Activated CD8-positive, alpha-beta memory T cell treated with anti-CD3 and anti-CD28 coated beads, Interleukin-2, amount 10 ng/mL, durations not matched to agents 7 days and 5 days (primary cell): ENCODE results near the gene BMF. TPM values are rescaled to one million over a fixed set of nuclear protein-coding genes. Genes with fewer than 3 reads are reported as not detected.

ENCODE experiments used
- ATAC-seq: fragments of 150-1000 bp; cut with Tn5 transposase; one replicate; pipeline ENCODE4 v1.10.0; 2021; ENCODE audit warnings: moderate library complexity
- CTCF ChIA-PET: fragments of 350-600 bp; sonication (Branson Sonifier 250); formaldehyde crosslinking; loops from one replicate; lab custom pipeline; 2021; ENCODE audit warnings: antibody characterized with exemption; lab: Charles Lee
- DNase-seq: peaks from one replicate; pipeline ENCODE4 v3.0.0-alpha.2; 2020
- H3K27ac Mint-ChIP-seq: one replicate; pipeline ENCODE4 v1.8.0; 2021; ENCODE audit warnings: mild to moderate bottlenecking, mixed read lengths
- H3K27me3 Mint-ChIP-seq: one replicate; pipeline ENCODE4 v1.8.0; 2021; ENCODE audit warnings: mixed read lengths
- H3K36me3 Mint-ChIP-seq: one replicate; pipeline ENCODE4 v1.8.0; 2021; ENCODE audit warnings: mild to moderate bottlenecking, mixed read lengths
- H3K4me1 Mint-ChIP-seq: one replicate; pipeline ENCODE4 v1.8.0; 2021; ENCODE audit warnings: mixed read lengths
- H3K4me3 Mint-ChIP-seq: one replicate; pipeline ENCODE4 v1.8.0; 2021; ENCODE audit warnings: mild to moderate bottlenecking, moderate library complexity, mixed read lengths
- H3K9me3 Mint-ChIP-seq: one replicate; pipeline ENCODE4 v1.8.0; 2022; ENCODE audit warnings: low read depth, mixed read lengths
- total RNA-seq, 2 experiments: library from RNA; stranded (reverse); gene quantifications; one replicate each; pipeline ENCODE4 v1.2.3, GENCODE V29; 2021

The BMF gene
- total RNA-seq, 2 experiments from 2014 or later, result 3.6 to 13.0 TPM

GRCh38 chr15:40105517-40106202 lies 3.0 kb downstream of the BMF start:
- H3K4me1 Mint-ChIP-seq, result peaks cover 65% of the 10 kb centered on the region
- H3K27me3 Mint-ChIP-seq, result peaks cover 10% of the 10 kb centered on the region
- CTCF ChIA-PET, result interaction anchor here (0.8 to 22.2 kb wide), 26 partner anchors 9 to 322 kb away, joined by 3 to 324 read pairs (median 4); partner anchors contain the start of genes BUB1B, PLCB2 and SRP14
- H3K4me3 Mint-ChIP-seq, result no peak overlapping the region
- ATAC-seq (peak; percentile 6), DNase-seq (peak; percentile 60)
- H3K9me3 Mint-ChIP-seq, result no peaks in the 10 kb centered on the region
- H3K36me3 Mint-ChIP-seq, result no peaks in the 10 kb centered on the region
- peak overlapping the region; percentile 76 for H3K27ac Mint-ChIP-seq

GRCh38 chr15:40104865-40105516 lies 3.7 kb downstream of the BMF start:
- Mint-ChIP-seq H3K9me3 (no peaks in the 10 kb centered on the region), H3K36me3 (no peaks in the 10 kb centered on the region), H3K4me1 (peaks cover 72% of the 10 kb centered on the region), H3K27me3 (peaks cover 7% of the 10 kb centered on the region), H3K4me3 (peak overlapping the region; percentile 55), H3K27ac (peak overlapping the region; percentile 76)
- ATAC-seq (peak; percentile 61), DNase-seq (peak; percentile 84)
- CTCF ChIA-PET, result interaction anchor here (0.6 to 22.2 kb wide), 25 partner anchors 10 to 322 kb away, joined by 3 to 324 read pairs (median 6); partner anchors contain the start of genes BUB1B and SRP14

- H3K4me3 Mint-ChIP-seq, result no peak overlapping the region
- H3K27ac Mint-ChIP-seq, result no peak overlapping the region
- H3K27me3 Mint-ChIP-seq, result peaks cover 5% of the 10 kb centered on the region
- CTCF ChIA-PET, result interaction anchor here (0.6 to 22.2 kb wide), 24 partner anchors 11 to 321 kb away, joined by 3 to 324 read pairs (median 6); partner anchors contain the start of genes BUB1B and SRP14
- peaks cover 76% of the 10 kb centered on the region for H3K4me1 Mint-ChIP-seq
- no peak for ATAC-seq
- no peaks in the 10 kb centered on the region for H3K36me3 Mint-ChIP-seq
- no peak for DNase-seq
- no peaks in the 10 kb centered on the region for H3K9me3 Mint-ChIP-seq
Measured at GRCh38 chr15:40104296-40104864, 4.3 kb downstream of the BMF start.

GRCh38 chr15:40103864-40104271 lies 4.8 kb downstream of the BMF start:
- H3K4me1 Mint-ChIP-seq, result peaks cover 77% of the 10 kb centered on the region
- no peak overlapping the region for H3K4me3 Mint-ChIP-seq
- H3K27ac Mint-ChIP-seq, result no peak overlapping the region
- CTCF ChIA-PET, result interaction anchor here (0.7 to 22.2 kb wide), 17 partner anchors 10 to 171 kb away, joined by 3 to 324 read pairs (median 9); partner anchors contain the start of genes BUB1B and SRP14
- DNase-seq, result no peak
- peaks cover 3% of the 10 kb centered on the region for H3K27me3 Mint-ChIP-seq
- no peaks in the 10 kb centered on the region for H3K36me3 Mint-ChIP-seq
- no peak for ATAC-seq
- no peaks in the 10 kb centered on the region for H3K9me3 Mint-ChIP-seq

GRCh38 chr15:40102897-40103858 lies 5.5 kb downstream of the BMF start:
- Mint-ChIP-seq H3K4me3 (no peak overlapping the region), H3K9me3 (no peaks in the 10 kb centered on the region), H3K4me1 (peaks cover 83% of the 10 kb centered on the region), H3K36me3 (no peaks in the 10 kb centered on the region), H3K27ac (no peak overlapping the region), H3K27me3 (peaks cover 3% of the 10 kb centered on the region)
- ATAC-seq (no peak), DNase-seq (no peak)
- CTCF ChIA-PET, result interaction anchor here (0.7 to 22.2 kb wide), 15 partner anchors 9 to 171 kb away, joined by 3 to 324 read pairs (median 9); partner anchors contain the start of genes BUB1B and SRP14

- peaks cover 3% of the 10 kb centered on the region for H3K27me3 Mint-ChIP-seq
- H3K4me3 Mint-ChIP-seq, result no peak overlapping the region
- DNase-seq (no peak), ATAC-seq (no peak)
- H3K9me3 Mint-ChIP-seq, result no peaks in the 10 kb centered on the region
- H3K27ac Mint-ChIP-seq, result peak overlapping the region; percentile 77
- CTCF ChIA-PET, result interaction anchor here (0.7 to 22.2 kb wide), 5 partner anchors 14 to 94 kb away, joined by 3 to 324 read pairs (median 3); partner anchors contain the start of gene SRP14
- H3K4me1 Mint-ChIP-seq, result peaks cover 79% of the 10 kb centered on the region
- H3K36me3 Mint-ChIP-seq, result no peaks in the 10 kb centered on the region
Measured at GRCh38 chr15:40100947-40101905, 7.5 kb downstream of the BMF start.

- ATAC-seq, result no peak
Measured at GRCh38 chr15:40100123-40100946, 8.3 kb downstream of the BMF start.

GRCh38 chr15:40098489-40099261 lies 10.0 kb downstream of the BMF start:
- Mint-ChIP-seq H3K4me1 (peaks cover 77% of the 10 kb centered on the region), H3K27me3 (no peaks in the 10 kb centered on the region), H3K27ac (peak overlapping the region; percentile 89), H3K9me3 (no peaks in the 10 kb centered on the region), H3K4me3 (peak overlapping the region; percentile 31), H3K36me3 (no peaks in the 10 kb centered on the region)
- CTCF ChIA-PET, result interaction anchor here (0.7 to 22.2 kb wide), 10 partner anchors 8 to 177 kb away, joined by 3 to 324 read pairs (median 4); partner anchors contain the start of genes BMF and SRP14
- ATAC-seq (peak; percentile 99), DNase-seq (peak; percentile 87)

More at GRCh38 chr15:40100123-40100946, 8.3 kb downstream of the BMF start:
- Mint-ChIP-seq H3K4me1 (peaks cover 77% of the 10 kb centered on the region), H3K36me3 (no peaks in the 10 kb centered on the region), H3K4me3 (no peak overlapping the region), H3K9me3 (no peaks in the 10 kb centered on the region), H3K27me3 (peaks cover 3% of the 10 kb centered on the region), H3K27ac (peak overlapping the region; percentile 89)
- DNase-seq, result no peak
- CTCF ChIA-PET, result interaction anchor here (0.6 to 22.2 kb wide), 9 partner anchors 7 to 201 kb away, joined by 3 to 324 read pairs (median 4); partner anchors contain the start of genes BMF and SRP14

GRCh38 chr15:40097968-40098476 lies 10.7 kb downstream of the BMF start:
- peaks cover 79% of the 10 kb centered on the region for H3K4me1 Mint-ChIP-seq
- H3K9me3 Mint-ChIP-seq, result no peaks in the 10 kb centered on the region
- CTCF ChIA-PET, result interaction anchor here (1.3 to 22.2 kb wide), 6 partner anchors 9 to 119 kb away, joined by 3 to 324 read pairs (median 4); partner anchors contain the start of genes BMF and SRP14
- ATAC-seq (no peak), DNase-seq (no peak)
- H3K4me3 Mint-ChIP-seq, result no peak overlapping the region
- H3K36me3 Mint-ChIP-seq, result no peaks in the 10 kb centered on the region
- no peaks in the 10 kb centered on the region for H3K27me3 Mint-ChIP-seq
- H3K27ac Mint-ChIP-seq, result peak overlapping the region; percentile 89
